OCI-LY1 (cell line): ENCODE data around the gene C3orf33.

ENCODE experiments used
- H2AFZ ChIP-seq: fragments of 200-600 bp; sonication (generic), shearing (Covaris generic); 2 replicates; pipeline ENCODE4 v1.6.0; 2014; ENCODE audit warnings: antibody characterized with exemption, mild to moderate bottlenecking, low read length
- H3F3A ChIP-seq: fragments of 200-600 bp; sonication (generic), shearing (Covaris generic); 2 replicates; pipeline ENCODE4 v1.6.0; 2014; ENCODE audit warnings: mild to moderate bottlenecking, antibody characterized with exemption, low read length, moderate library complexity; ENCODE audit not compliant: insufficient read depth
- H3K27ac ChIP-seq: fragments of 200-600 bp; sonication (generic); 2 replicates; pipeline ENCODE4 v1.5.1; 2014; ENCODE audit warnings: low read length, mixed run types, mild to moderate bottlenecking, low read depth; ENCODE audit not compliant: poor library complexity, severe bottlenecking
- H3K27me3 ChIP-seq: fragments of 200-600 bp; sonication (generic); 2 replicates; pipeline ENCODE4 v1.6.0; 2014; ENCODE audit warnings: antibody characterized with exemption, mild to moderate bottlenecking, low read length, moderate library complexity; ENCODE audit not compliant: insufficient read depth
- H3K36me3 ChIP-seq: fragments of 200-600 bp; sonication (generic); 2 replicates; pipeline ENCODE4 v1.6.1; 2014; ENCODE audit warnings: mild to moderate bottlenecking, antibody characterized with exemption, low read length, moderate library complexity, mixed read lengths; ENCODE audit not compliant: insufficient read depth
- H3K4me1 ChIP-seq: fragments of 200-600 bp; sonication (generic); 2 replicates; pipeline ENCODE4 v1.5.1; 2014; ENCODE audit warnings: mild to moderate bottlenecking, low read length, moderate library complexity; ENCODE audit not compliant: insufficient read depth, severe bottlenecking
- H3K4me2 ChIP-seq: fragments of 200-600 bp; sonication (generic), shearing (Covaris generic); 2 replicates; pipeline ENCODE4 v1.6.1; 2014; ENCODE audit warnings: low read length
- H3K4me3 ChIP-seq: fragments of 200-600 bp; sonication (generic); 2 replicates; pipeline ENCODE4 v1.5.1; 2014; ENCODE audit warnings: low read length, low read depth, mild to moderate bottlenecking, mixed read lengths; ENCODE audit not compliant: poor library complexity, severe bottlenecking
- H3K79me2 ChIP-seq: fragments of 200-600 bp; shearing (Covaris generic); 2 replicates; pipeline ENCODE4 v1.6.1; 2016; ENCODE audit warnings: mixed run types, low read length, mixed read lengths; ENCODE audit not compliant: insufficient read depth
- H3K9ac ChIP-seq: fragments of 200-600 bp; sonication (generic), shearing (Covaris generic); 2 replicates; pipeline ENCODE4 v1.6.1; 2014; ENCODE audit warnings: mild to moderate bottlenecking, low read length, mixed read lengths
- H3K9me2 ChIP-seq: fragments of 200-600 bp; sonication (generic), shearing (Covaris generic); 2 replicates; pipeline ENCODE4 v1.6.1; 2014; ENCODE audit warnings: low read depth, mild to moderate bottlenecking, low read length, mixed read lengths
- H3K9me3 ChIP-seq: fragments of 200-600 bp; shearing (Covaris generic); 2 replicates; pipeline ENCODE4 v1.6.1; 2014; ENCODE audit warnings: low read length, mixed read lengths
- H4K20me1 ChIP-seq: fragments of 200-600 bp; sonication (generic), shearing (Covaris generic); 2 replicates; pipeline ENCODE4 v1.6.0; 2016; ENCODE audit warnings: mild to moderate bottlenecking, low read length; ENCODE audit not compliant: insufficient read depth
- EZH2 ChIP-seq: fragments of 200-600 bp; sonication (generic), shearing (Covaris generic); IDR thresholded peaks from 2 replicates; pipeline ENCODE4 v1.8.0; 2017; ENCODE audit warnings: borderline replicate concordance, mixed run types, mild to moderate bottlenecking, antibody characterized with exemption, low read length, moderate library complexity, mixed read lengths
- TF ChIP-seq, protein P1 (sequence below): fragments of 200-600 bp; sonication (generic), shearing (Covaris generic); IDR thresholded peaks from 2 replicates; pipeline ENCODE4 v1.5.1; 2017; ENCODE audit warnings: mild to moderate bottlenecking, antibody characterized with exemption, low read length, moderate library complexity, mixed read lengths

The C3orf33 gene, protein sequence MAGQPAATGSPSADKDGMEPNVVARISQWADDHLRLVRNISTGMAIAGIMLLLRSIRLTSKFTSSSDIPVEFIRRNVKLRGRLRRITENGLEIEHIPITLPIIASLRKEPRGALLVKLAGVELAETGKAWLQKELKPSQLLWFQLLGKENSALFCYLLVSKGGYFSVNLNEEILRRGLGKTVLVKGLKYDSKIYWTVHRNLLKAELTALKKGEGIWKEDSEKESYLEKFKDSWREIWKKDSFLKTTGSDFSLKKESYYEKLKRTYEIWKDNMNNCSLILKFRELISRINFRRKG

DNA sequence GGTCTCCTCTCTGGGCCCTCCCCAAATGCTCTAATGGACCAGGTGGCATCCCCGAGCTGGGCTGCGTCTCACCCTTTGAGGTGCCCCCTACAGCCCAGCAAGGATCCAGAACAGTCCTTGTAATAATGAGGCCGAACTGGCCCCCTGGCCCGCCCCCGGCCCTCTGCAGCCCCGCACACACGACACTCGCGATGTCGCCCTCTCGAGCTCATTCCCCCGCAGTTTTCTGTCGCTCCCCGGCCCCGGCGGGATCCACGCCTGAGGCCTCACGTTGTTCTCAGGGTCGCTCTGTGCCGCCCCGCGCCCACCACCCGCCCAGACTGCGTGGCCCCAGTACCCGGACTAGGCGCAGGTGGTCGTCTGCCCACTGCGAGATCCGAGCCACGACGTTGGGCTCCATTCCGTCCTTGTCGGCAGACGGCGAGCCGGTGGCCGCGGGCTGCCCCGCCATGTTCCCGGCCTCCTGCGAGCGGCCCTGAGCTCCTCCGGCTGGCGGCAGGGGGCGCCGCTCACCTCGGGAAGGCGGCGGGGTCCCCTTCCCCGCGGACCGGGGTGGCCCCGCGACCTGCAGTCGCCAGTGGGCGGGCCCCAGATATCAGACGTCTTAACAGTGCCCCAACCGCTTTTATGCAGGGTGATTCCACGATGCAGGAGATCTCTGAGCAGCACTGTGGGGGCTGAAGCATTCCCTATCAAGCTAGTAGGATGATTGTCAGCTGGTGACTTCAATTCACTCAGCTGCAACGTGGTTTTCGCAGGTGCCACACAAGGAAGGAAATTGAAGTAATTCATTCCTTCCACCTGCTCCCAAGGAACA lies at the start of gene C3orf33:
TSS of gene C3orf33 (minus strand) at position 477 of the 817 bp plus-strand sequence. CDS start at position 451, 26 bp downstream.
- Histone ChIP-seq H3K27me3 (no peaks in the 10 kb centered on the region), H3K9me3 (no peaks in the 10 kb centered on the region), H2AFZ (0 out of 2 replicates have a peak within 1 kb of the TSS, but pooled peaks have one; percentile 31), H3K4me1 (peaks cover 14% of the 10 kb centered on the region), H3K27ac (no peak within 1 kb of the TSS), H4K20me1 (no peaks in the 10 kb centered on the region), H3K36me3 (peaks cover 6% of the 10 kb centered on the region; the same call in 1 of the 2 replicates), H3K9ac (peak within 1 kb of the TSS; percentile 63), H3K4me3 (peak within 1 kb of the TSS; percentile 63), H3F3A (no peaks in the 10 kb centered on the region), H3K79me2 (no peaks in the 10 kb centered on the region; the same call in 1 of the 2 replicates), H3K4me2 (peak within 1 kb of the TSS; percentile 74), H3K9me2 (no peaks in the 10 kb centered on the region)
- TF ChIP-seq, protein P1, sequence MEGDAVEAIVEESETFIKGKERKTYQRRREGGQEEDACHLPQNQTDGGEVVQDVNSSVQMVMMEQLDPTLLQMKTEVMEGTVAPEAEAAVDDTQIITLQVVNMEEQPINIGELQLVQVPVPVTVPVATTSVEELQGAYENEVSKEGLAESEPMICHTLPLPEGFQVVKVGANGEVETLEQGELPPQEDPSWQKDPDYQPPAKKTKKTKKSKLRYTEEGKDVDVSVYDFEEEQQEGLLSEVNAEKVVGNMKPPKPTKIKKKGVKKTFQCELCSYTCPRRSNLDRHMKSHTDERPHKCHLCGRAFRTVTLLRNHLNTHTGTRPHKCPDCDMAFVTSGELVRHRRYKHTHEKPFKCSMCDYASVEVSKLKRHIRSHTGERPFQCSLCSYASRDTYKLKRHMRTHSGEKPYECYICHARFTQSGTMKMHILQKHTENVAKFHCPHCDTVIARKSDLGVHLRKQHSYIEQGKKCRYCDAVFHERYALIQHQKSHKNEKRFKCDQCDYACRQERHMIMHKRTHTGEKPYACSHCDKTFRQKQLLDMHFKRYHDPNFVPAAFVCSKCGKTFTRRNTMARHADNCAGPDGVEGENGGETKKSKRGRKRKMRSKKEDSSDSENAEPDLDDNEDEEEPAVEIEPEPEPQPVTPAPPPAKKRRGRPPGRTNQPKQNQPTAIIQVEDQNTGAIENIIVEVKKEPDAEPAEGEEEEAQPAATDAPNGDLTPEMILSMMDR = peak; percentile 99
- TF ChIP-seq EZH2 = no peak

DNA sequence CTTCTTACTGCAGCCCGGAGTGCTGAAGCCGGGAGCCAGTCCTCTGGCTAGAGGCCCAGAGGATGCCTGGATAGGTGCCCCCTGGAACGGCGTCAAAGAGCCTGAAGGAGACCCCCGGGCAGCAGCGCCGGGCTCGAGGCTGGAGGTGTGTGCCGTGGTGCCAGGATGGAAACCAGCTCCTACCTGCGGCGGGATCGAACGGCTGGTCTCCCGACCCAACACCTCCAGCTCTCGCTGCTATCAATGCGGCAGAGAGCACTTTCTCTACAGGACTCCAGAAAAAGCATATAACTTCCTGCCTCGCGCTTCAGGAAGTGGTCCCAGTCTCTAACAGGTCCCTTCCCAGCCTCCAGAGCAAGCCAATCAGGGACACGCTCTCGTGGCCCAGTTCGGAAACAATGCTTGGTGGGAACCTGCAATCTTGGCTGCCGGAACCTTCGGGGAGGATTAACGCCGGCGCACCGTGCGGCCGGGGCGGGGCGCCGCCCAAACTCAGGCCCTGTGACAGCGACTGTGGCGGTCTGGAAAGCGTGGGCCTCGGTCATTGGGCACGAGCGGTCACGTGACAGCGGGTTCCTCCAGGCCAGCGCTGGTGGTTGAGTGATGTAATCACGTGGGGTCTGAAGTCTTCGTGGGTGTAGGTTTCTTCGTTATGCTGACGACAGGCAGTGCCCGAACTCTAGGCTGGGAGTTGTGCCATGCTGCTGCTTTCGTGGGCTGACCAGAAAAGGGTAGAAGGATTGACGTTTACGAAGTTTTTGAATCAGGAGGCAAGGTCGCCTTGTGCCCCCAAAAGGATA lies 48.3 kb upstream of the C3orf33 start, which contains the start of gene SLC33A1:
TSS of gene SLC33A1 (minus strand) at position 287 of the 800 bp plus-strand sequence. CDS start 430 bp downstream, outside the sequence.
- Histone ChIP-seq H3K27me3 (no peaks in the 10 kb centered on the region), H3K9me2 (no peaks in the 10 kb centered on the region), H3K27ac (peak within 1 kb of the TSS; percentile 52), H3K4me2 (peak within 1 kb of the TSS; percentile 80), H3F3A (0 out of 2 replicates have a peak, but pooled peaks cover 4% of the 10 kb centered on the region), H3K4me3 (peak within 1 kb of the TSS; percentile 97), H3K9ac (peak within 1 kb of the TSS; percentile 93), H3K36me3 (peaks cover 6% of the 10 kb centered on the region; the same call in 1 of the 2 replicates), H3K4me1 (peaks cover 38% of the 10 kb centered on the region), H2AFZ (no peak within 1 kb of the TSS), H4K20me1 (no peaks in the 10 kb centered on the region), H3K79me2 (peaks cover 35% of the 10 kb centered on the region), H3K9me3 (no peaks in the 10 kb centered on the region)
- TF ChIP-seq, protein P1 = peak; percentile 10; the same call in 1 of the 2 replicates
- no peak for TF ChIP-seq EZH2
